SHP77 (cell line): ENCODE measurements around the gene OR10H1.
"Not testable (repeated sequence)": the region's sequence is repeated elsewhere in the genome, so short reads cannot be mapped to it uniquely, and the experiment has no call there.

Experiments used
- DNase-seq, 2 experiments: peaks; one replicate each; lab custom pipeline; 2025; lab: John Stamatoyannopoulos, UW

The OR10H1 gene

GRCh38 chr19:15815306-15815705, at the start of gene OR10H1:
OR10H1 (minus strand) TSS chr19:15815664; CDS start chr19:15808037, 7,627 bp downstream.
- no peak for DNase-seq

GRCh38 chr19:15864824-15865223, 49.4 kb upstream of the OR10H1 start:
- DNase-seq: no peak

- no peak for DNase-seq
Observed at GRCh38 chr19:15863272-15863671, 47.8 kb upstream of the OR10H1 start.

- DNase-seq: no peak
Observed at GRCh38 chr19:15862444-15862843, 47.0 kb upstream of the OR10H1 start.

GRCh38 chr19:15860522-15860921, 45.1 kb upstream of the OR10H1 start:
- no peak for DNase-seq

- DNase-seq: no peak
Observed at GRCh38 chr19:15859187-15859586, 43.7 kb upstream of the OR10H1 start.

GRCh38 chr19:15850385-15850784, 34.9 kb upstream of the OR10H1 start:
- no peak for DNase-seq

GRCh38 chr19:15846923-15847322, 31.5 kb upstream of the OR10H1 start:
- no peak for DNase-seq

- DNase-seq: not testable (repeated sequence)
Observed at GRCh38 chr19:15843894-15844222, 28.4 kb upstream of the OR10H1 start.

GRCh38 chr19:15843203-15843893, 27.9 kb upstream of the OR10H1 start:
- DNase-seq: no peak

- DNase-seq: no peak
Observed at GRCh38 chr19:15841875-15842569, 26.6 kb upstream of the OR10H1 start.

GRCh38 chr19:15840833-15841232, 25.4 kb upstream of the OR10H1 start:
- DNase-seq: no peak

GRCh38 chr19:15839888-15840287, 24.4 kb upstream of the OR10H1 start:
- not testable (repeated sequence) for DNase-seq

- no peak for DNase-seq
Observed at GRCh38 chr19:15838351-15838750, 22.9 kb upstream of the OR10H1 start.

- peak; percentile 65 to 72 for DNase-seq
Observed at GRCh38 chr19:15837221-15837731, 21.8 kb upstream of the OR10H1 start.

- peak; percentile 95 for DNase-seq
Observed at GRCh38 chr19:15836330-15837220, 21.1 kb upstream of the OR10H1 start.

- DNase-seq: not testable (repeated sequence)
Observed at GRCh38 chr19:15835565-15836329, 20.3 kb upstream of the OR10H1 start.

- not testable (repeated sequence) for DNase-seq
Observed at GRCh38 chr19:15834232-15834631, 18.8 kb upstream of the OR10H1 start.

GRCh38 chr19:15831626-15832025, 16.2 kb upstream of the OR10H1 start:
- DNase-seq: no peak

- DNase-seq: no peak
Observed at GRCh38 chr19:15829786-15830185, 14.3 kb upstream of the OR10H1 start.

- no peak for DNase-seq
Observed at GRCh38 chr19:15829306-15829698, 13.8 kb upstream of the OR10H1 start.
